HepG2 (cell line): ENCODE data around the gene CMYA5. TPM values are rescaled to one million over a fixed set of nuclear protein-coding genes. Genes with fewer than 3 reads are reported as not detected.

ENCODE experiments used
- E2F5 ChIP-seq: sonication (generic); formaldehyde crosslinking; conservative IDR thresholded peaks from 2 replicates; pipeline ENCODE4 v1.4.0; 2020; ENCODE audit warnings: missing genetic modification reagents
- HNF1A ChIP-seq, 2 experiments: sonication (generic) in 1 of 2; formaldehyde crosslinking in 1 of 2; IDR thresholded peaks; 2 replicates each; pipeline versions ENCODE4 v1.4.0 to v1.6.1; 2016 to 2020; ENCODE audit warnings: borderline replicate concordance in 1 of 2, low read depth in 1 of 2, mild to moderate bottlenecking in 1 of 2, missing genetic modification reagents in 1 of 2
- HNF1B ChIP-seq: sonication (generic); formaldehyde crosslinking; IDR thresholded peaks from 2 replicates; pipeline ENCODE4 v1.5.1; 2020; ENCODE audit warnings: mild to moderate bottlenecking, moderate library complexity, missing genetic modification reagents
- KDM1A ChIP-seq: IDR thresholded peaks from 2 replicates; pipeline ENCODE4 v1.6.1; 2016; ENCODE audit warnings: missing compliant biosample characterization
- MXI1 ChIP-seq: IDR thresholded peaks from 3 replicates; pipeline ENCODE4 v1.6.1; 2012; ENCODE audit warnings: low read depth, low read length, inconsistent platforms, borderline replicate concordance
- PAX8 ChIP-seq: sonication (generic); formaldehyde crosslinking; IDR thresholded peaks from 2 replicates; pipeline ENCODE4 v1.8.0; 2022; ENCODE audit warnings: mild to moderate bottlenecking, missing genetic modification reagents, borderline replicate concordance
- SALL1 ChIP-seq: sonication (generic); formaldehyde crosslinking; IDR thresholded peaks from 2 replicates; pipeline ENCODE4 v1.8.0; 2022; ENCODE audit warnings: mild to moderate bottlenecking, missing genetic modification reagents
- SPEN ChIP-seq: sonication (generic); formaldehyde crosslinking; IDR thresholded peaks from 2 replicates; pipeline ENCODE4 v1.5.1; 2020; ENCODE audit warnings: low read depth, mild to moderate bottlenecking, missing genetic modification reagents
- ZNF331 ChIP-seq: sonication (generic); formaldehyde crosslinking; IDR thresholded peaks from 2 replicates; pipeline ENCODE4 v1.4.0; 2020; ENCODE audit warnings: missing genetic modification reagents
- ZNF629 ChIP-seq: sonication (generic); formaldehyde crosslinking; conservative IDR thresholded peaks from 2 replicates; pipeline ENCODE4 v1.5.0; 2020; ENCODE audit warnings: missing genetic modification reagents
- ZNF644 ChIP-seq: IDR thresholded peaks from 2 replicates; pipeline ENCODE4 v1.6.1; 2016; ENCODE audit warnings: low read depth
- polyA plus RNA-seq, 8 experiments: library from polyadenylated mRNA; depleted of rRNA in 3 of 8; stranded (reverse) in 7 of 8; unstranded in 1 of 8; fragments of >200 nt; fragmentation: Illumina TruSeq in 4 of 8; extraction: Trizol in 4 of 8; gene quantifications; 2 replicates each; pipeline versions ENCODE4 v1.2.1 to v1.2.3, GENCODE V29; 2011 to 2016; ENCODE audit warnings: low read depth in 4 of 8, missing spikeins in 1 of 8, mixed read lengths in 1 of 8; ENCODE audit not compliant: insufficient read depth in 1 of 8
- total RNA-seq, 5 experiments: library from RNA; depleted of rRNA; stranded (reverse); fragments of >200 nt; fragmentation: Illumina TruSeq; extraction: Trizol; gene quantifications; 2 replicates each; pipeline ENCODE4 v1.2.3, GENCODE V29; 2016; ENCODE audit warnings: low read depth in 1 of 5
- TF ChIP-seq, protein P1 (sequence below): sonication (generic); formaldehyde crosslinking; IDR thresholded peaks from 2 replicates; pipeline ENCODE4 v1.4.0; 2020; ENCODE audit warnings: missing genetic modification reagents
- TF ChIP-seq, protein P2 (sequence below): sonication (generic); formaldehyde crosslinking; IDR thresholded peaks from 2 replicates; pipeline ENCODE4 v1.5.1; 2020; ENCODE audit warnings: missing genetic modification reagents, mild to moderate bottlenecking, borderline replicate concordance

The CMYA5 gene
- total and polyA plus RNA-seq, 2 of the 13 experiments (the other 11 are each of a cell fraction or from before 2014, with no cell fraction given): 0.13 to 0.51 TPM

GRCh38 chr5:79753877-79754645 lies 64.4 kb downstream of the CMYA5 start (continued):
- TF ChIP-seq HNF1A (IDR thresholded peaks at IDR 0.05; ENCODE audit: low read depth) (peak; percentile 19; the same call in 1 of the 2 replicates), HNF1A (CRISPR knock-in tag; IDR thresholded peaks at IDR 0.05; ENCODE audit: borderline replicate concordance) (no peak), SALL1 (CRISPR knock-in tag) (no peak), ZNF331 (CRISPR knock-in tag) (no peak), ZNF644 (no peak), HNF1B (CRISPR knock-in tag) (no peak), SPEN (CRISPR knock-in tag) (no peak), PAX8 (CRISPR knock-in tag) (no peak), ZNF629 (CRISPR knock-in tag) (peak; percentile 91), E2F5 (no peak), MXI1 (no peak), KDM1A (CRISPR knock-in tag) (0 out of 2 replicates have a peak, but pooled peaks have one; percentile 38)
- TF ChIP-seq, protein P1, sequence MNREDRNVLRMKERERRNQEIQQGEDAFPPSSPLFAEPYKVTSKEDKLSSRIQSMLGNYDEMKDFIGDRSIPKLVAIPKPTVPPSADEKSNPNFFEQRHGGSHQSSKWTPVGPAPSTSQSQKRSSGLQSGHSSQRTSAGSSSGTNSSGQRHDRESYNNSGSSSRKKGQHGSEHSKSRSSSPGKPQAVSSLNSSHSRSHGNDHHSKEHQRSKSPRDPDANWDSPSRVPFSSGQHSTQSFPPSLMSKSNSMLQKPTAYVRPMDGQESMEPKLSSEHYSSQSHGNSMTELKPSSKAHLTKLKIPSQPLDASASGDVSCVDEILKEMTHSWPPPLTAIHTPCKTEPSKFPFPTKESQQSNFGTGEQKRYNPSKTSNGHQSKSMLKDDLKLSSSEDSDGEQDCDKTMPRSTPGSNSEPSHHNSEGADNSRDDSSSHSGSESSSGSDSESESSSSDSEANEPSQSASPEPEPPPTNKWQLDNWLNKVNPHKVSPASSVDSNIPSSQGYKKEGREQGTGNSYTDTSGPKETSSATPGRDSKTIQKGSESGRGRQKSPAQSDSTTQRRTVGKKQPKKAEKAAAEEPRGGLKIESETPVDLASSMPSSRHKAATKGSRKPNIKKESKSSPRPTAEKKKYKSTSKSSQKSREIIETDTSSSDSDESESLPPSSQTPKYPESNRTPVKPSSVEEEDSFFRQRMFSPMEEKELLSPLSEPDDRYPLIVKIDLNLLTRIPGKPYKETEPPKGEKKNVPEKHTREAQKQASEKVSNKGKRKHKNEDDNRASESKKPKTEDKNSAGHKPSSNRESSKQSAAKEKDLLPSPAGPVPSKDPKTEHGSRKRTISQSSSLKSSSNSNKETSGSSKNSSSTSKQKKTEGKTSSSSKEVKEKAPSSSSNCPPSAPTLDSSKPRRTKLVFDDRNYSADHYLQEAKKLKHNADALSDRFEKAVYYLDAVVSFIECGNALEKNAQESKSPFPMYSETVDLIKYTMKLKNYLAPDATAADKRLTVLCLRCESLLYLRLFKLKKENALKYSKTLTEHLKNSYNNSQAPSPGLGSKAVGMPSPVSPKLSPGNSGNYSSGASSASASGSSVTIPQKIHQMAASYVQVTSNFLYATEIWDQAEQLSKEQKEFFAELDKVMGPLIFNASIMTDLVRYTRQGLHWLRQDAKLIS: no peak
- TF ChIP-seq, protein P2, sequence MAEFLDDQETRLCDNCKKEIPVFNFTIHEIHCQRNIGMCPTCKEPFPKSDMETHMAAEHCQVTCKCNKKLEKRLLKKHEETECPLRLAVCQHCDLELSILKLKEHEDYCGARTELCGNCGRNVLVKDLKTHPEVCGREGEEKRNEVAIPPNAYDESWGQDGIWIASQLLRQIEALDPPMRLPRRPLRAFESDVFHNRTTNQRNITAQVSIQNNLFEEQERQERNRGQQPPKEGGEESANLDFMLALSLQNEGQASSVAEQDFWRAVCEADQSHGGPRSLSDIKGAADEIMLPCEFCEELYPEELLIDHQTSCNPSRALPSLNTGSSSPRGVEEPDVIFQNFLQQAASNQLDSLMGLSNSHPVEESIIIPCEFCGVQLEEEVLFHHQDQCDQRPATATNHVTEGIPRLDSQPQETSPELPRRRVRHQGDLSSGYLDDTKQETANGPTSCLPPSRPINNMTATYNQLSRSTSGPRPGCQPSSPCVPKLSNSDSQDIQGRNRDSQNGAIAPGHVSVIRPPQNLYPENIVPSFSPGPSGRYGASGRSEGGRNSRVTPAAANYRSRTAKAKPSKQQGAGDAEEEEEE (CRISPR knock-in tag): no peak
